Measurements from ENCODE around the gene FCRL2.

The FCRL2 gene

GRCh38 chr1:157704878-157705277 lies 72.1 kb downstream of the FCRL2 start:
- H3K4me1 ChIP-seq (ENCODE audit: insufficient read depth, low read length, poor library complexity, severe bottlenecking), result peaks cover 4% of the 10 kb centered on the region
- no peaks in the 10 kb centered on the region for H3K79me2 ChIP-seq (ENCODE audit: insufficient read depth, low read length)
- H3K9me2 ChIP-seq (replicated peaks; ENCODE audit: low read depth, low read length), result no peaks in the 10 kb centered on the region
- no peaks in the 10 kb centered on the region for H3K9me3 ChIP-seq (ENCODE audit: insufficient read depth, low read depth, low read length)
- H3K9ac ChIP-seq (ENCODE audit: low read depth, low read length, poor library complexity, severe bottlenecking), result no peak overlapping the region
- H4K20me1 ChIP-seq (ENCODE audit: insufficient read depth, low read length, poor library complexity, severe bottlenecking), result no peaks in the 10 kb centered on the region
- TF ChIP-seq CTCF (conservative IDR thresholded peaks at IDR 0.05; ENCODE audit: low read length), result no peak
- no peak for TF ChIP-seq EZH2phosphoT487 (IDR thresholded peaks at IDR 0.05; ENCODE audit: borderline replicate concordance)
- H3K36me3 ChIP-seq (ENCODE audit: insufficient read depth, low read length), result no peaks in the 10 kb centered on the region
- no peak overlapping the region for H3K4me2 ChIP-seq (ENCODE audit: low read depth, low read length, poor library complexity, severe bottlenecking)
- H3K4me3 ChIP-seq (ENCODE audit: low read length, poor library complexity, severe bottlenecking), result no peak overlapping the region
- H2AFZ ChIP-seq (ENCODE audit: low read length), result no peak overlapping the region
- no peaks in the 10 kb centered on the region for H3F3A ChIP-seq (ENCODE audit: low read depth)
- no peaks in the 10 kb centered on the region for H3K27me3 ChIP-seq (ENCODE audit: insufficient read depth, low read length, poor library complexity, severe bottlenecking)

- H3K36me3 ChIP-seq (ENCODE audit: insufficient read depth, low read length), result no peaks in the 10 kb centered on the region
- no peaks in the 10 kb centered on the region for H3K4me1 ChIP-seq (ENCODE audit: insufficient read depth, low read length, poor library complexity, severe bottlenecking)
- no peaks in the 10 kb centered on the region for H3K27me3 ChIP-seq (ENCODE audit: insufficient read depth, low read length, poor library complexity, severe bottlenecking)
- no peak overlapping the region for H2AFZ ChIP-seq (ENCODE audit: low read length)
- no peak for TF ChIP-seq EZH2phosphoT487 (IDR thresholded peaks at IDR 0.05; ENCODE audit: borderline replicate concordance)
- TF ChIP-seq CTCF (conservative IDR thresholded peaks at IDR 0.05; ENCODE audit: low read length), result no peak
- no peaks in the 10 kb centered on the region for H3K9me3 ChIP-seq (ENCODE audit: insufficient read depth, low read depth, low read length)
- H3K79me2 ChIP-seq (ENCODE audit: insufficient read depth, low read length), result no peaks in the 10 kb centered on the region
- H3K9me2 ChIP-seq (replicated peaks; ENCODE audit: low read depth, low read length), result no peaks in the 10 kb centered on the region
- no peaks in the 10 kb centered on the region for H3F3A ChIP-seq (ENCODE audit: low read depth)
- H4K20me1 ChIP-seq (ENCODE audit: insufficient read depth, low read length, poor library complexity, severe bottlenecking), result no peaks in the 10 kb centered on the region
- H3K4me3 ChIP-seq (ENCODE audit: low read length, poor library complexity, severe bottlenecking), result no peak overlapping the region
- H3K9ac ChIP-seq (ENCODE audit: low read depth, low read length, poor library complexity, severe bottlenecking), result no peak overlapping the region
- H3K4me2 ChIP-seq (ENCODE audit: low read depth, low read length, poor library complexity, severe bottlenecking), result no peak overlapping the region
Observed at GRCh38 chr1:157703981-157704380, 73.0 kb downstream of the FCRL2 start.

- Histone ChIP-seq H3K9me2 (replicated peaks; ENCODE audit: low read depth, low read length) (no peaks in the 10 kb centered on the region), H3K4me1 (ENCODE audit: insufficient read depth, low read length, poor library complexity, severe bottlenecking) (no peaks in the 10 kb centered on the region), H3K27me3 (ENCODE audit: insufficient read depth, low read length, poor library complexity, severe bottlenecking) (no peaks in the 10 kb centered on the region), H3K36me3 (ENCODE audit: insufficient read depth, low read length) (no peaks in the 10 kb centered on the region), H4K20me1 (ENCODE audit: insufficient read depth, low read length, poor library complexity, severe bottlenecking) (no peaks in the 10 kb centered on the region), H3K9ac (ENCODE audit: low read depth, low read length, poor library complexity, severe bottlenecking) (no peak overlapping the region), H2AFZ (ENCODE audit: low read length) (no peak overlapping the region), H3K9me3 (ENCODE audit: insufficient read depth, low read depth, low read length) (no peaks in the 10 kb centered on the region), H3K79me2 (ENCODE audit: insufficient read depth, low read length) (no peaks in the 10 kb centered on the region), H3K4me3 (ENCODE audit: low read length, poor library complexity, severe bottlenecking) (no peak overlapping the region), H3F3A (ENCODE audit: low read depth) (no peaks in the 10 kb centered on the region), H3K4me2 (ENCODE audit: low read depth, low read length, poor library complexity, severe bottlenecking) (no peak overlapping the region)
- TF ChIP-seq EZH2phosphoT487 (IDR thresholded peaks at IDR 0.05; ENCODE audit: borderline replicate concordance) (no peak), CTCF (conservative IDR thresholded peaks at IDR 0.05; ENCODE audit: low read length) (no peak)
Observed at GRCh38 chr1:157702308-157702825, 74.6 kb downstream of the FCRL2 start.

Measured in Loucy (cell line).